UCSD-AML1 (cell line): Measurements from ENCODE around the gene AGPAT3.

Experiments
- DNase-seq: peaks from one replicate; lab custom pipeline; 2025; ENCODE audit not compliant: unreplicated experiment; lab: John Stamatoyannopoulos, UW

Gene AGPAT3

GRCh38 chr21:44012474-44013379 lies 147.7 kb downstream of the AGPAT3 start:
- peak; percentile 86 for DNase-seq

GRCh38 chr21:44013380-44014088 lies 148.5 kb downstream of the AGPAT3 start:
- DNase-seq: no peak

GRCh38 chr21:44017601-44018000 lies 152.6 kb downstream of the AGPAT3 start:
- DNase-seq: no peak

- no peak for DNase-seq
Measured at GRCh38 chr21:44018127-44018526, 153.1 kb downstream of the AGPAT3 start.

GRCh38 chr21:44018813-44019567 lies 154.0 kb downstream of the AGPAT3 start:
- no peak for DNase-seq

GRCh38 chr21:44019568-44019958 lies 154.5 kb downstream of the AGPAT3 start:
- DNase-seq: no peak

GRCh38 chr21:44020551-44020950 lies 155.5 kb downstream of the AGPAT3 start:
- no peak for DNase-seq

GRCh38 chr21:44021064-44021463 lies 156.0 kb downstream of the AGPAT3 start:
- no peak for DNase-seq

- no peak for DNase-seq
Measured at GRCh38 chr21:44024257-44024656, 159.2 kb downstream of the AGPAT3 start.

- DNase-seq: peak; percentile 59
Measured at GRCh38 chr21:44024887-44025353, 159.9 kb downstream of the AGPAT3 start.

- DNase-seq: no peak
Measured at GRCh38 chr21:44027607-44028286, 162.7 kb downstream of the AGPAT3 start.

- no peak for DNase-seq
Measured at GRCh38 chr21:44028287-44028659, 163.2 kb downstream of the AGPAT3 start.

GRCh38 chr21:44029460-44030087 lies 164.6 kb downstream of the AGPAT3 start:
- DNase-seq: no peak

- no peak for DNase-seq
Measured at GRCh38 chr21:44035244-44035643, 170.2 kb downstream of the AGPAT3 start.
